HS-5 (cell line): Measurements from ENCODE around the gene TOM1L2.
A peak's percentile ranks its signal among the peaks of the same experiment; 100 is the strongest.

Source experiments
- DNase-seq: peaks from one replicate; pipeline ENCODE4 v3.0.0-alpha.2; 2012; ENCODE audit warnings: low read depth

TOM1L2 gene

GRCh38 chr17:17848311-17849082 is 123.7 kb downstream of the TOM1L2 start:
- DNase-seq = no peak

DNA sequence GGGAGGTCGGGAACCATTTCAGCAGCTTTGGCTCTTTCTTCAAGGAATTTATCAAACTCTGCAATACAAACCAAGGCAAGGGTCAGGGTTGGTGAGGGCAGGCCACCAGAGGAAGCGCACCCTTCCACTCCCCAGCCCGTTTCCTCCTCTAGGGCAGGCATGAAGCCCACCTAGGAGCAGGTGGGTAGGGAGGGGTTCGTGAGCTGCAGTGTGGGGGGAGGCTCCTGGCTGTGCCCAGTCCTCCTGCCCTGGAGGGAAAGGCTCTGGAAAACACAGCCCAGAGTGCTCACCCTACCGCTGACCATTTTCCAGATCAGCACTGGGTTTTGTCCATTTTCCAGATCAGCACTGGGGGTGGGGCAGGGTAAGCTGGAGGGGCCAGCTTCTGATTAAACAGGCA is 124.5 kb downstream of the TOM1L2 start:
- DNase-seq = no peak

- DNase-seq = no peak
Observed at GRCh38 chr17:17847118-17847689, 125.0 kb downstream of the TOM1L2 start.

GRCh38 chr17:17846645-17847044 is 125.6 kb downstream of the TOM1L2 start:
- no peak for DNase-seq

DNA sequence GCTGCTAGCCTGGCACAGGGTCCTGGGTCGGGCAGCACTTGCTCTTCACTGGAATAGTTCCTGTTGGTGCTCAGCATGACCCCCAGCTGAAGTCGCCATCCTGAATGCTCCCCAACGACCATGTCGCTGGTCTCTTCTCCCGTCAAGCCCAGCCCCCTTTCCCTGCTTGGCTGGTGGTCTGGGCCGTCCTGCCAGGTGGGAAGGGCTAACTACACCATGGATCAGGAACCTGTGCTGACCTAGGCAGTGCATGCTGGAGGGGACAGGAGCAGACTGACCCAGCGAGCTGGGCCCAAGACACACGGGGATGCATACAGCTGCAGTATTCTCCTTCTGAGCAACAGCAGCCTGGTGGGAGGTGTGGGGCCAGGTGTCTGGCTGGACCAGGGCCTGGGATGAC is 126.2 kb downstream of the TOM1L2 start:
- DNase-seq = no peak

DNA sequence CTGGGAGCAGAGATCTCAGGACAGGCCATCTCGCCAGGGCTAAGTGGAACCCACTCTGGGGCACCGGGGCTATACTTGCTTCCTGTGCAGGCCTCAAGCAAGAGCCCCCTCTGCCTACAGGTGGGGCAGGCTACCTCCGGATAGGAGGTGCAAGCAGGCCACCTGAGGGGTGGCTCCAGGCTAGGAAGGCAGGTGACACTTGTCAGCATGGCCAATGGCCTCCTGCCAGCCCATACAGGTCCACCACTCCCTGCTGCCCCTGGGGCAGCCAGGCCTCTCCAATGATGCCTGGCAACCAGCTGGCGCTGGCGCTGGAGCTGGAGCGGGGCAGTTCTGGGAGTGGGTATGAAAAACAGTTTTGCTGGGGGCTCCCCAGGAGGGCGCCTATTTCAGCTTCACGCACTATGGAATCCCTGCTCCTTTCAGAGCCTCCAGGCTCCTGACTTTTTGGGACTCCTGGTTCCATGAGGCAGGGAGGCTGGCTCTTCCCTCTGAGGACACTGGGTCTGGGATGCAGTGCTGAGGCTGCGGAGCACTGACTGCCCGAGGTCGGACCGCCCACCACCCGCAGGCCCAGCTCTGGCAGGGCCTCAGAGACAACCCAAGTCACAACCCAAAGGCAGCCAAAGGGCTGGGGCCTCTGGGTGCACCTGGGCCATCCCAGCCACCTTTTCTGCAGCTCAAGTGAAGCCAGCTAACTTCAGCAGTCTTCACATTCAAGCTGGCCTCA is 127.0 kb downstream of the TOM1L2 start:
- no peak for DNase-seq

- DNase-seq = no peak
Observed at GRCh38 chr17:17844500-17844899, 127.7 kb downstream of the TOM1L2 start.

DNA sequence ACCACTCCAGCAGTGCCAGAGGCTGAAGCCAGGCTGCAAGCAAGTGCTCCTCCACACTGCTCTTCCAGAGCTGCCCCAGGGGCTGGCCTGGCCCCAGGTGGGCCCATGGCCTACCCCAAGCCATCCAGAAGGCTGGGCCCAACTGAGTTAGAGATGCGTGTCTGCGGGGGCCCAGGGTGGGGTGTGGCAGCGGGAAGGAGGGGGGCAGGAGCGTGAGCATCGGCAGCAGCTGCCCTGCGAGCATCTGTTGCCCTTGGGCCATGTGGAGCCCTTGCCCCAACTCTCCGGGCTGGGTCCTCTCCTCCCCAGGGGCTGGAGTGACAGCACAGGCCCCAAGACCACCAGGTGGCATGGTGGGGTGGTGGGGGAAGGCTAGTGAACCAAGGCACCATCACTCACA is 128.1 kb downstream of the TOM1L2 start:
- no peak for DNase-seq

DNA sequence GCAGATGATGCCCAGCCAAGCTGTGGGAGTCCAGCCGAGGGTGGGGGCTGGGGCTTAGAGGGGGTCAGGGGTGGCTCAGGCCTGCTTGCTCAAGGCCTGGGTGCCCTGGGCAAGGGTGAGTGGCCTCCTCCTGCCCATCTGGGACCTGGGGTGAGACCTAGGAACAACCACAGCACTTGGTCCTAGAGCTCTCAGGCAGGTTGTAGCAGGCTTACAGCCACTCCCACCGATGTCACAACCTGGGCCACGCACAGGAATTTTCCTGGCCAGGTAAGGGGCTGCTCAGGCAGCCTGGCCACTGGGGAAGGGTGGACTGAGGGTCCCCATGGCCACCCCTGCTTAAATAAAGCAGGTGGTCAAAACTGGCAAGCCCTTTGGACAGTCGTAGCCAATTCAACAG is 129.1 kb downstream of the TOM1L2 start:
- DNase-seq = no peak

GRCh38 chr17:17842111-17842876 is 129.9 kb downstream of the TOM1L2 start:
- no peak for DNase-seq

DNA sequence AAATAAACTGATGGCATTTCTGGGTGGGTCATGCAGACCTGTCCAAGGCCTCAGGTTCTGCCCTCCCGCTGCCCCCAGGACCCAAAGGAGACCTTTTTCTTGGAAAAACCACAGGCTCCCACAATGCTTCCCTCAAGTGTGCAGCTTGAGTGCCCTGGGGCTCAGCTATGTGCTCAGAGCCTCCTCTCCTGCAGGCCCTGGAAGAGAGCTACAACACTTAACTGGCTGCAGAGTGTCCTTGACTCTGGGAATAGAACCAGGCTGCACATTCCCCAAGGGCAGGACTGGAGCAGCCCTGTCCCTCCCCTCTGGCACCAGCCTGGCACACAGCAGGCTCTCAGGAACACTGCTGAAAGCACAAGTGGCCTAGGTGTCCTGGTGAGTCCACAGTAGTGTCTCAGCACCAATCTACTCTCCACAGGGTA is 130.6 kb downstream of the TOM1L2 start:
- DNase-seq = no peak

DNA sequence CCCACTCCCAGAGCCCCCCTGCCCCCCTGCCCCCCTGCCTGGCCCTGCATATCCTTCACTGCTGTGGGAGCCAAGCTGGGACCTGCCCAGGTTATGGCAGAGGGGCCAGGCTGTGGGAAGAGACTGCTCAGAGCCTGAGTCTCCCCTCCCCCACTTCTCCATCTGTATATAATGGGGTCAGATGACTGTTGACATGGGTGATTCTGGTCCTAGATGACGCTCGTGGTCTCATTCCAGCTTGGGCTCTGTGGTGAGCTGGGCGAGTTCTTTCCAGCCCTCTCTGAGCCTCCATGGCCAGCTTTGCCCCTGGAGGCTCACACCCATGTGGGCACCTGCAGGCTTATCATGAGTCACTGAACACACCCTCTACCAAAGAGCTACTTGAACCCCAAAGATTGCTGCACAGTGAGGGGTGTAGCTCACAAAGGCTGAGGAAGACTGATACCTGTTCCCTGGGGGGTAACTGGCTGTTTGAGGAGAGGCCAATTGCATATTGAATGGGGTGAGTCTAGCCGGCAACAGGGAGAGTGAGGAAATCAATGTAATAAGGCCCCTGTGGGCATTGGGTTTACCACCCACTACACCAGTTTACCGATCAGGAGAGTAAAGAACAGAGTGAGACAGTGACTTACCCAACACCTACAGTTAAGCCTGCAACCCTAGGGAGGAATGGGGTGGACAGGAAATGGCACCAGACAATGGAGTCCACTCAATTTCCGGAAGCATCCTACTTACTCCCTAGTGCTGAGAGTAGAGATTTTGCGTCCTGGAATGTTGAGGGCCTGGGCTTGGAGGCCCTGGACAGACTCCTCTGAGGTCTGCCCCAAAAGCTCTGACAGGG is 131.2 kb downstream of the TOM1L2 start:
- DNase-seq = no peak

GRCh38 chr17:17839791-17840707 is 132.2 kb downstream of the TOM1L2 start:
- peak; percentile 76 for DNase-seq

DNA sequence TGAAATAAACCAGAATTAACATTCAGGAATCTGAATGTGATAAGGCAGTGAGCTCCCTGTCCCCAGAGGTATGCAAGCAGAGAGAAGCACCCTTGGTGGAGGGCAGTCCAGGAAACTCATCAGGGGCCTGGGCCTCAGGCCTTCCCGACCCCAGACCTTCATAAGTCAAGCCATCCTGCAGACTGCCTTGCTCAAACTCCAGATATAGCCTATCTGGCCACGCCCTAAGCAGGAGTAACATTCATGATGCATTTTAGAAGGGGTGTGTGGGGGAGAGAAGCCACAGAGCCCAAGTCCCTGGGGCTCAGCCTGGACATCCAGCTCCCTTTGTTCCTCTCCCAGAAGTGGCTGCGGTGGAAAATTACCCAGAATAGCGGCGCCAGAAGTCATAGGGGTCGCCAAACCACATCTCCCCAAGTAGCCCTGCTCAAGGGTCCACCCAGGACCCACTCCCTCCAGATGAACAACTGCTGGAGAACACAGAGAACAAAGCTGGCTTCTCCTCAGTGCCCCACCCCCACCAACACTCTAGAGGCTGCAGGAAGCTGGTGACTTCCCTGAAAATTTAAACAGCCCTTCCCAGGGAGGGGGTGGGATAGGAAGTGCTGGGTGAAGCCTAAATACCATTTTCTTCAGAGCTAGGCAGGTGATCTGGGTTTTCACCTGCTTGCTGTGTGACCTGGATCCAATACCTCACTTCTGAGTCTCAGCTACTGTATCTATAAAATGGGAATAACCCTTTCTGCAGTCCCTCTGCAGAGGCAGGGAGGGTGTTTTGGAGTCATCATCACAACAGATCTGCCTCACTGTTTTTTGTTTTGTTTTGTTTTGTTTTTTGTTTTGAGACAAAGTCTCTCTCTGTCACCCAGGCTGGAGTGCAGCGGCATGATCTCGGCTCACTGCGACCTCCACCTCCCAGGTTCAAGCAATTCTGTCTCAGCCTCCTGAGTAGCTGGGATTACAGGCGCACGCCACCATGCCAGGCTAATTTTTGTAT is 133.9 kb downstream of the TOM1L2 start:
- DNase-seq = no peak

DNA sequence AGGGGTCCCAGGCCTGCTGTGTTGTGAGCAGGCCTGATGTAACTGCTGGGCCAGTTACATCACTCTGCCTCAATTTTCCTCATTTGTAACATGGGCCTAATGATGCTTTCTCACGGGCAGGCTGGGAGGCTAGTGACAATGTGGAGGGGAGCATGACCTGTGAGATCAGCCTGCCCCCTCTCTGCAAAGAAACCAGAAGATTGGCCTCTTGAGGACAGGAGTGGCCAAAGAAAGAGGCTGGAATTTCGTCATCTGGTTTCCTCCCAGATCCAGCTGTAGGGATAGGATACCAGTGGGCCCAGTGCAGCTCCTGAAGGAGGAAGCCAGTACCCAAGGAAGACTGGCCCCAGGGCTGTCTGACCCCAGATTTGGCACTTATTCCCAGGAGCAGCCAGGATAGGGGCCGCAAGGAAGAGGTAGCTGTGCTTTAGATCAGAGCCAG is 134.8 kb downstream of the TOM1L2 start:
- DNase-seq = no peak

- no peak for DNase-seq
Observed at GRCh38 chr17:17836818-17837379, 135.3 kb downstream of the TOM1L2 start, which contains the start of gene SREBF1. TSS of gene SREBF1 (minus strand) at chr17:17836986. CDS start at chr17:17836817, 169 bp downstream.

GRCh38 chr17:17836250-17836817 is 135.9 kb downstream of the TOM1L2 start:
- DNase-seq = peak; percentile 82
